Ovary (tissue), 3 donors: ENCODE results near the gene ADARB2.

Experiments
- CTCF ChIP-seq, 3 donors: fragments of 450-650 bp in 2 of 3; fragments of 200-600 bp in 1 of 3; IDR thresholded peaks; one replicate each; pipeline versions ENCODE4 v1.5.1 to v1.8.0; 2016 to 2022; ENCODE audit warnings: antibody characterized with exemption in 3 of 3, mild to moderate bottlenecking in 1 of 3
- POLR2A ChIP-seq: fragments of 450-650 bp; IDR thresholded peaks from one replicate; pipeline ENCODE4 v1.6.1; 2017; ENCODE audit warnings: antibody characterized with exemption, mild to moderate bottlenecking, moderate library complexity
- donor health status: DM: no; HTN: no; CAD: no.

- TF ChIP-seq CTCF (IDR thresholded peaks at IDR 0.05) (no peak), POLR2A (no peak)
Measured at GRCh38 chr10:1559311-1559710, 178.0 kb downstream of the ADARB2 start.
